Fibroblast of the aortic adventitia (primary cell): ENCODE results near the gene ANKMY1. TPM values are rescaled to one million over a fixed set of nuclear protein-coding genes. Genes with fewer than 3 reads are reported as not detected.
A peak's percentile ranks its signal among the peaks of the same experiment; 100 is the strongest.

Experiments
- DNase-seq: peaks from one replicate; pipeline ENCODE4 v3.0.0-alpha.2; 2010; ENCODE audit warnings: low read depth
- H3K4me3 ChIP-seq: 2 replicates; pipeline ENCODE4 v1.5.1; 2011; ENCODE audit warnings: low read depth, mild to moderate bottlenecking, control low read depth, low read length, moderate library complexity
- total RNA-seq: library from RNA; depleted of rRNA; stranded (reverse); fragments of >200 nt; gene quantifications from 2 replicates; pipeline ENCODE4 v1.2.3, GENCODE V29; 2012; ENCODE audit warnings: low replicate concordance
- TF ChIP-seq, protein P1 (sequence below): IDR thresholded peaks from 2 replicates; pipeline ENCODE4 v1.5.1; 2011; ENCODE audit warnings: mild to moderate bottlenecking, low read length, control low read depth, inconsistent platforms; ENCODE audit not compliant: insufficient read depth

The ANKMY1 gene
- total RNA-seq, 1 donor, result 11.0 TPM

DNA sequence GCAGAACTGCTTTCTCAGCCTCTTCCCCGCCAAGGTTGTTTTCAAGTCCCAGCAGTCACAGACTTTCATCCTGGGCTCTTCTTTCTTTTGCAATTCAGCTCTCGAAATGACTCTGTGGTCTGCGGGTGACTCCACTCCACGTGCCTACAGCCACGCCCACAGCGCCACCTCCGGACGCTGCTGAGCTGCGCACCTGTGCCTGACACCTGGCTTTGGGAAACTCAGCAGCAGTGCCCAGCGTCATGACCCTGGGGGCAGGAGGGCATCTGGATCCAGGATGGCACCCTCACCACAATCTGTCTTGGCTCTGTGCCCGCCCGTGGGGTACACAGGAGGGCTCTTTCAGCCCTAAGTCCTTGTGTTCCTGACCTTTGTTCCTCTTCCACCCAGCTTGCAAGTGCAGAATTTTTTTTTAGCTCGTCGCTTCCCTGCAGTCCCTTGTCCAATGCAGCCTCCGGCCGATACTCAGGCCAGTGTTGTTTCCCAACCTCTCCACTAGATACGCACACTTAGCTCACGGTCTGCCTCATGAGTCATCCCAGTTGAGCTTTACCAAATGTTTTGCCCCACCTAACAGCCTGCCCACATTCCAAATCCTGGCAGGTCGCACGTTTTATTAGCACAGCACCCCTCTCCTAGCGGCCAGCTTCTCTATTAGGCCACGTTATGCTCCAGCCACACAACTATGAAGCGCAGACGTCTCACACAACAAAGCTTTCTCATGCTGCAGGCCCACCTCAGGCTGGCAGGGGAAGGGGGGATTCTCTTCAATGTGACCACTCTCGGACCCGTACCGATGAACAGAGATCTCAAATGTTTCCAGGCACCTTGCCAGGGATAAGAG lies 22.2 kb upstream of the ANKMY1 start:
- TF ChIP-seq, protein P1, sequence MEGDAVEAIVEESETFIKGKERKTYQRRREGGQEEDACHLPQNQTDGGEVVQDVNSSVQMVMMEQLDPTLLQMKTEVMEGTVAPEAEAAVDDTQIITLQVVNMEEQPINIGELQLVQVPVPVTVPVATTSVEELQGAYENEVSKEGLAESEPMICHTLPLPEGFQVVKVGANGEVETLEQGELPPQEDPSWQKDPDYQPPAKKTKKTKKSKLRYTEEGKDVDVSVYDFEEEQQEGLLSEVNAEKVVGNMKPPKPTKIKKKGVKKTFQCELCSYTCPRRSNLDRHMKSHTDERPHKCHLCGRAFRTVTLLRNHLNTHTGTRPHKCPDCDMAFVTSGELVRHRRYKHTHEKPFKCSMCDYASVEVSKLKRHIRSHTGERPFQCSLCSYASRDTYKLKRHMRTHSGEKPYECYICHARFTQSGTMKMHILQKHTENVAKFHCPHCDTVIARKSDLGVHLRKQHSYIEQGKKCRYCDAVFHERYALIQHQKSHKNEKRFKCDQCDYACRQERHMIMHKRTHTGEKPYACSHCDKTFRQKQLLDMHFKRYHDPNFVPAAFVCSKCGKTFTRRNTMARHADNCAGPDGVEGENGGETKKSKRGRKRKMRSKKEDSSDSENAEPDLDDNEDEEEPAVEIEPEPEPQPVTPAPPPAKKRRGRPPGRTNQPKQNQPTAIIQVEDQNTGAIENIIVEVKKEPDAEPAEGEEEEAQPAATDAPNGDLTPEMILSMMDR, result no peak
- peak overlapping the region; percentile 17 for H3K4me3 ChIP-seq

DNA sequence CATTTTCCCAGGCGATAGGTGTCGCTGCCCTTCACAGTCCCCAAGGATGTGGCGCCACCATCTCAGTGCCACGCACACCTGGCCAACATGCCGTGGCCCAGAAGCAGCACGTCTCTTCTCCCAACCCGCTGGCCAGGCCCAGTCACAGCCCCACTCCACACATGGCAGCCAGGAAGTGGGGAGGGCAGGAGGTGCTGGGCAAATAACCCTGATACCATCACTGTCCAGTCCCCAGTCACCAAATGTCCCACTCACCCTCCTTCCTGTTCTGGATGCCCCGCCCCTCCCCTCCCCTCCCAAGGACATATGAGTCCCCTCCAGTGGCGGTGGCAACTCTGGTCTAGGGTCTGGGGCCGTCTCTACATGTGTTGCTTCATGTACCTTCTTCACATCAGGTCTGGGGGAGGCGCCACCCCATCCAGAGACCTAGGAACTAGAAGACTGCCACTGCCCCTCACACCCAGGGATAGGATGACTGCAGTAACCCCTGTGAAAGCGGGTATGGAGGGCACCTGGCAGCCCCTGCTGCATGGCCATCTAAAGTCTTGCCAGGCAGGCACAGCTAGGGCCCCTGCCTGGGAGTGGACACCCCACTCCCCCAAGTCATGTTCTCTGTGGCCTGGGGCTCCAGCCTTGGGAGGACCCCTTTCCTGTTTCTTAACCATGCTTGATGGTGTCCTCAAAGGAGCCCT lies 21.4 kb upstream of the ANKMY1 start:
- H3K4me3 ChIP-seq, result no peak overlapping the region
- TF ChIP-seq, protein P1, result no peak
- DNase-seq, result no peak

More for the DNA sequence above, 22.2 kb upstream of the ANKMY1 start:
- DNase-seq, result peak; percentile 93

DNA sequence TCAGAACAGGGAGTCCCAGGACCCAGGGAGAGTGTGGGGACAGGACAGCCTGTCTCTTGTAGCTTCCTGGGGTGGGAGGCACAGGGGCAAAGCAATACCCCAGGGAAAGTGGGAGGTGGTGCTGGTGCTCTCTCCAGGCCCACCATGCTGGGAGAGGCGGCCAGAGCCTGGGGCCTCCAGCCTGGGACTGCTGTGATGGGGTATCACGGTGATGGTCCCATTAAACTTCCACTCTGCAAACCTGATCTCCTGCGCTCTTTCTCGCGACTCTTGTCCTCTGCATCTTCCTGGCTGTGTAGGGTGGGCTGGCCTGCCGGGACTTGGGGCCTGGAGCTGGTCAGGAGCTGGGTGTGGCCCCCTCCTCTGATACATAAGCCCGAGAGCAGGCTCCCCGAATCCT lies 20.7 kb upstream of the ANKMY1 start:
- no peak overlapping the region for H3K4me3 ChIP-seq
- no peak for DNase-seq
- TF ChIP-seq, protein P1, result no peak

DNA sequence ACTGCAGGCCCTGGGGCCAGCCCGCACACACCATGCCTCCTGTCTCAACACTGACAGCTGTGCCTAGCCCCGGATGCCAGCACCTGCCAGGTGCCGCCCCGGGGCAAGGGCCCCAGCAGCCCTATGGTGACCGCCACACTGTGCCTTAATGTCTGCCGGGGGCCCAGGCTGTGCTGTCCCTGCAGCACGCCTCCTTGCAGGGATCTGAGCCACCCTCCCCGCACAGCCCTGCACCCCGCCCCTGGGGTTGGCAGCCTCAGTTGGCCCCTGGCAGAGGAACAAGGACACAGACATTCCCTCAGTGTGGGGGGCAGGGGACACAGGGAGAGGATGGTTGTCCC lies 20.3 kb upstream of the ANKMY1 start:
- TF ChIP-seq, protein P1, result no peak
- no peak overlapping the region for H3K4me3 ChIP-seq
- no peak for DNase-seq

DNA sequence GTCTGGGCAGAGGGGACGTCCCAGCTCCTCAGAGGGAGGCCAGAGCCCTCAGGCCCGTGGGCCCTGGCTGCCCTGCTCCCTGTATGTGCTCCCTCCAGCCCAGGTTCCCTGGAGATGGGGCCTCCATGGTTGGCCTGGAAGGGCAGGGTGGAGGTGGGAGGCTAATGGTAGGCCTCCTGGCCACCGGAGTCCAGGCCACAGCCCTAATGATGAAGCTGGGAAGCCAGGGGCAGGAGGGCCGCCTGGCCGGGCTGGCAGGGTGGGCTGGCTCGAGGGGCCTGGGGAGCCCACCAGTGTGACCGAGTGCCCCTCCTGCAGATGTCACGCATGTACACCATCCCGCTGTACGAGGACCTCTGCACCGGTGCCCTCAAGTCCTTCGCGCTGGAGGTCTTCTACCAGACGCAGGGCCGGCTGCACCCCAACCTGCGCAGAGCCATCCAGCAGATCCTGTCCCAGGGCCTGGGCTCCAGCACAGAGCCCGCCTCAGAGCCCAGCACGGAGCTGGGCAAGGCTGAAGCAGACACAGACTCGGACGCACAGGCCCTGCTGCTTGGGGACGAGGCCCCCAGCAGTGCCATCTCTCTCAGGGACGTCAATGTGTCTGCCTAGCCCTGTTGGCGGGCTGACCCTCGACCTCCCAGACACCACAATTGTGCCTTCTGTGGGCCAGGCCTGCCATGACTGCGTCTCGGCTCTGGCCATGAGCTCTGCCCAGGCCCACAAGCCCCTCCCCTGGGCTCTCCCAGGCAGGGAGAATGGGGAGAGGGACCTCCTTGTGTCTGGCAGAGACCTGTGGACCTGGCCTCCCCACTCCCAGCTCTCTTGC lies 19.7 kb upstream of the ANKMY1 start:
- no peak for DNase-seq
- TF ChIP-seq, protein P1, result no peak
- no peak overlapping the region for H3K4me3 ChIP-seq

DNA sequence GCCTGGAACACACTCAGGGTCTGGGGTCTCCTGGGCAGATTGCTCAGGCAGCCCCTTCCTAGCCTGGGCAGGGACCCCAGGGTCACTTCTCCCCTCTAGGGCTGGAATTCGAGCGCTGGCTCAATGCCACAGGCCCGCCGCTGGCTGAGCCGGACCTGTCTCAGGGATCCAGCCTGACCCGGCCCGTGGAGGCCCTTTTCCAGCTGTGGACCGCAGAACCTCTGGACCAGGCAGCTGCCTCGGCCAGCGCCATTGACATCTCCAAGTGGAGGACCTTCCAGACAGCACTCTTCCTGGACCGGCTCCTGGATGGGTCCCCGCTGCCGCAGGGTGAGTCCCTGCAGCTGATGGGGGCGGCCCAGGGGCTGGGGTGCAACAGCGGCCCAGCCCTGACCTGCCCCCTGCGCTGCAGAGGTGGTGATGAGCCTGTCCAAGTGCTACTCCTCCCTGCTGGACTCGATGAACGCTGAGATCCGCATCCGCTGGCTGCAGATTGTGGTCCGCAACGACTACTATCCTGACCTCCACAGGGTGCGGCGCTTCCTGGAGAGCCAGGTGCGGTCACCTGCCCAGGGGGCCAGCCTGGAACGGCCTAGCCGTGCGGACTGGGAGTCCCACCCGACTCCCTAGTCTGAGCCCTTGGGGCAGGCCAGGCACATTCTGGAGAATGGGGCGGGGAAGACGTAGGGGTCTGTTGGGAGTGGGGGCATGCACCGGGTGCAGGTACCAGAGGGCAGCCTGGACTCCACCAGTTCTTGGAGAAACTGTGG lies 18.8 kb upstream of the ANKMY1 start:
- H3K4me3 ChIP-seq, result no peak overlapping the region
- no peak for DNase-seq
- TF ChIP-seq, protein P1, result no peak
